A673 (cell line): ENCODE results near the gene OR14K1.

Experiments
- EZH2 ChIP-seq: fragments of 200-600 bp; sonication (generic); IDR thresholded peaks from 2 replicates; pipeline ENCODE4 v1.6.1; 2017; ENCODE audit warnings: borderline replicate concordance, low read depth, mild to moderate bottlenecking, mixed read lengths, antibody characterized with exemption, low read length; ENCODE audit not compliant: poor library complexity, severe bottlenecking
- TF ChIP-seq, protein P1 (sequence below): fragments of 300-800, 200-600 bp; sonication (generic); conservative IDR thresholded peaks from 2 replicates; pipeline ENCODE4 v1.5.1; 2017; ENCODE audit warnings: low read depth, mild to moderate bottlenecking, antibody characterized with exemption, low read length, moderate library complexity, mixed read lengths

DNA sequence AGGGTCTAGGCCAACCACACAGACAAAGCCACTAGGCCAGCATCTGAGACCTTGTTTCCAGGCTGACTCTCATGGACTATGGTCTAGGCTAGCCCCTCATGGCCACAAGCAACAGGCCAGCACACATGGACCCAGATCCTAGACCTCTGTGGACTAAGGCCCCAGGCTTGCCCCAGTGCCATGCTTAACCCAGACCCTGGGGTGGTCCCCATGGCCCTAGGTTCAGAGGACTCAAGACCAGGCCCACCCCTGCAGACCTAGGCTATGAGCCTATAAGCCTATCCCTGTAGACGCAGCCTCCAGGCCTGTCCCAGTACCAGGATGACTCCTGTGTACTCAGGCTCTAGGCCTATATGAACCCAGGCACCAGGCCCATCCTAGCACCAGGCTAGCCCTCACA is 11.5 kb downstream of the OR14K1 start:
- no peak for TF ChIP-seq EZH2
- TF ChIP-seq, protein P1, sequence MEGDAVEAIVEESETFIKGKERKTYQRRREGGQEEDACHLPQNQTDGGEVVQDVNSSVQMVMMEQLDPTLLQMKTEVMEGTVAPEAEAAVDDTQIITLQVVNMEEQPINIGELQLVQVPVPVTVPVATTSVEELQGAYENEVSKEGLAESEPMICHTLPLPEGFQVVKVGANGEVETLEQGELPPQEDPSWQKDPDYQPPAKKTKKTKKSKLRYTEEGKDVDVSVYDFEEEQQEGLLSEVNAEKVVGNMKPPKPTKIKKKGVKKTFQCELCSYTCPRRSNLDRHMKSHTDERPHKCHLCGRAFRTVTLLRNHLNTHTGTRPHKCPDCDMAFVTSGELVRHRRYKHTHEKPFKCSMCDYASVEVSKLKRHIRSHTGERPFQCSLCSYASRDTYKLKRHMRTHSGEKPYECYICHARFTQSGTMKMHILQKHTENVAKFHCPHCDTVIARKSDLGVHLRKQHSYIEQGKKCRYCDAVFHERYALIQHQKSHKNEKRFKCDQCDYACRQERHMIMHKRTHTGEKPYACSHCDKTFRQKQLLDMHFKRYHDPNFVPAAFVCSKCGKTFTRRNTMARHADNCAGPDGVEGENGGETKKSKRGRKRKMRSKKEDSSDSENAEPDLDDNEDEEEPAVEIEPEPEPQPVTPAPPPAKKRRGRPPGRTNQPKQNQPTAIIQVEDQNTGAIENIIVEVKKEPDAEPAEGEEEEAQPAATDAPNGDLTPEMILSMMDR = no peak
